HEK293T (cell line): ENCODE measurements around the gene C1S.

ENCODE experiments used
- BHLHE40 ChIP-seq: fragments of 450-650 bp; IDR thresholded peaks from 2 replicates; pipeline ENCODE4 v1.6.1; 2016; ENCODE audit warnings: mild to moderate bottlenecking, moderate library complexity, borderline replicate concordance
- ELF4 ChIP-seq: fragments of 450-650 bp; IDR thresholded peaks from 2 replicates; pipeline ENCODE4 v1.6.1; 2017; ENCODE audit warnings: antibody characterized with exemption
- FOXK2 ChIP-seq: fragments of 450-650 bp; IDR thresholded peaks from 2 replicates; pipeline ENCODE4 v1.6.1; 2016; ENCODE audit warnings: mild to moderate bottlenecking
- HDGF ChIP-seq: fragments of 450-650 bp; IDR thresholded peaks from 2 replicates; pipeline ENCODE4 v1.6.1; 2017; ENCODE audit warnings: antibody characterized with exemption, borderline replicate concordance
- PKNOX1 ChIP-seq: fragments of 450-650 bp; IDR thresholded peaks from 2 replicates; pipeline ENCODE4 v1.6.1; 2016
- SP1 ChIP-seq: fragments of 450-650 bp; IDR thresholded peaks from 2 replicates; pipeline ENCODE4 v1.6.1; 2017

GRCh38 chr12:7066596-7066995, 6.1 kb downstream of the C1S start:
- TF ChIP-seq FOXK2 (no peak), HDGF (no peak), PKNOX1 (no peak), BHLHE40 (no peak), SP1 (no peak), ELF4 (no peak)
